Esophagus squamous epithelium (tissue), 5 donors: ENCODE results near the gene SCN4A. TPM values are rescaled to one million over a fixed set of nuclear protein-coding genes. Genes with fewer than 3 reads are reported as not detected.
A peak's percentile ranks its signal among the peaks of the same experiment; 100 is the strongest.
"Not testable (repeated sequence)": the region's sequence is repeated elsewhere in the genome, so short reads cannot be mapped to it uniquely, and the experiment has no call there.

Experiments used
- DNase-seq: peaks from one replicate; lab custom pipeline; 2025; lab: John Stamatoyannopoulos, UW
- H3K27ac ChIP-seq, 4 donors: fragments of 200-600 bp; sonication (generic); one replicate each; pipeline ENCODE4 v1.5.1; 2016 to 2019; ENCODE audit warnings: mild to moderate bottlenecking in 1 of 4
- H3K27me3 ChIP-seq, 4 donors: fragments of 200-600 bp; sonication (generic); 1 replicate in 3 of 4; 2 replicates in 1 of 4; pipeline versions ENCODE4 v1.5.1 to v1.6.0; 2017 to 2021; ENCODE audit warnings: antibody characterized with exemption in 1 of 4
- H3K36me3 ChIP-seq, 3 donors: fragments of 200-600 bp; sonication (generic); one replicate each; pipeline ENCODE4 v1.5.1; 2016 to 2019
- H3K4me1 ChIP-seq, 3 donors: fragments of 200-600 bp; sonication (generic); one replicate each; pipeline ENCODE4 v1.5.1; 2017 to 2019
- H3K4me3 ChIP-seq, 4 donors: fragments of 200-600 bp; sonication (generic); 1 replicate in 3 of 4; 2 replicates in 1 of 4; pipeline ENCODE4 v1.5.1; 2016 to 2019; ENCODE audit warnings: mild to moderate bottlenecking in 2 of 4, moderate library complexity in 1 of 4
- H3K9me3 ChIP-seq, 3 donors: fragments of 200-600 bp; sonication (generic); one replicate each; pipeline ENCODE4 v1.5.1; 2016 to 2019
- POLR2A ChIP-seq, 4 donors: fragments of 450-650 bp; IDR thresholded peaks; one replicate each; pipeline ENCODE4 v1.6.1; 2017; ENCODE audit warnings: antibody characterized with exemption in 4 of 4, mild to moderate bottlenecking in 4 of 4, moderate library complexity in 3 of 4
- WGBS, 2 donors: methylation state at CpG; one replicate each; pipeline ENCODE4 v1.1.5; 2018; 5-methylcytosine and 5-hydroxymethylcytosine counted together
- intact Hi-C: fragments of 100-400 bp; cut with DNase I; formaldehyde crosslinking; loops from one replicate; pipeline ENCODE4 v1.15.0; 2022
- total RNA-seq, 4 donors: library from RNA; depleted of rRNA; stranded (reverse); fragments of >200 nt; gene quantifications; one replicate each; pipeline ENCODE4 v1.1.0, GENCODE V29; 2016
- TF ChIP-seq, protein P1 (sequence below), 6 experiments: fragments of 450-650 bp in 4 of 6; fragments of 200-600 bp in 2 of 6; sonication (generic) in 2 of 6; IDR thresholded peaks; one replicate each; pipeline ENCODE4 v1.5.1; 2016 to 2019; ENCODE audit warnings: antibody characterized with exemption in 6 of 6, mild to moderate bottlenecking in 4 of 6, moderate library complexity in 4 of 6
- donor health status: DM: yes; HTN: yes; CAD: no.

SCN4A gene
- total RNA-seq, 4 donors from 2014 or later = under 0.01 to 0.12 TPM; not detected in 2

DNA sequence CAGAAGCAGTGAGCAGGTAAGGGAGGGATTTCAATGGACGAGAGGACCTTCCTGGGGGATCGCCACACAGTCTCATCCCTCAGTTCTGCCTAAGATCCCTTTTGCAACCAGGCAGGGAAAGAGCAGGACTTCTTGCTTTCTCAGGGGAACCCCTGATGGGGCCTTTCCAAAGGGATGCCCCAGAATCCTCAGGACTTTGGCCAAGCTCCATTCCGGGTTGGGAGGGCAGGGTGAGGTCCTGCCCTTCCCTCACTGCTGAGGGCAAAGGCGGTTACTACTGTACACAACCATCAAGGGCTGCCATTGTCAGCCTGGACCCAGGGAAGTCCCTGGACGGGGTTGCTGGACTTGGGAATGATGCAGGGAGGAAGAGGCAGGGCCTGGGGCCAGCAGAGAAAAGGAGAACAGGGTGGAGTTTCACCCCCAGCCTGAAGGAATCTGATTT lies 35.1 kb upstream of the SCN4A start:
- Histone ChIP-seq H3K27ac (peak overlapping the region in 3 of 4 donors; percentile 22 to 61 (median 48)), H3K4me3 (no peak overlapping the region), H3K9me3 (no peaks in the 10 kb centered on the region), H3K27me3 (no peaks in the 10 kb centered on the region), H3K36me3 (no peaks in the 10 kb centered on the region), H3K4me1 (peaks cover 0 to 50% (median 23%) of the 10 kb centered on the region in 3 donors)
- intact Hi-C loops = no loop called here
- DNase-seq = no peak
- no peak for TF ChIP-seq POLR2A (IDR thresholded peaks at IDR 0.05)
- TF ChIP-seq, protein P1, sequence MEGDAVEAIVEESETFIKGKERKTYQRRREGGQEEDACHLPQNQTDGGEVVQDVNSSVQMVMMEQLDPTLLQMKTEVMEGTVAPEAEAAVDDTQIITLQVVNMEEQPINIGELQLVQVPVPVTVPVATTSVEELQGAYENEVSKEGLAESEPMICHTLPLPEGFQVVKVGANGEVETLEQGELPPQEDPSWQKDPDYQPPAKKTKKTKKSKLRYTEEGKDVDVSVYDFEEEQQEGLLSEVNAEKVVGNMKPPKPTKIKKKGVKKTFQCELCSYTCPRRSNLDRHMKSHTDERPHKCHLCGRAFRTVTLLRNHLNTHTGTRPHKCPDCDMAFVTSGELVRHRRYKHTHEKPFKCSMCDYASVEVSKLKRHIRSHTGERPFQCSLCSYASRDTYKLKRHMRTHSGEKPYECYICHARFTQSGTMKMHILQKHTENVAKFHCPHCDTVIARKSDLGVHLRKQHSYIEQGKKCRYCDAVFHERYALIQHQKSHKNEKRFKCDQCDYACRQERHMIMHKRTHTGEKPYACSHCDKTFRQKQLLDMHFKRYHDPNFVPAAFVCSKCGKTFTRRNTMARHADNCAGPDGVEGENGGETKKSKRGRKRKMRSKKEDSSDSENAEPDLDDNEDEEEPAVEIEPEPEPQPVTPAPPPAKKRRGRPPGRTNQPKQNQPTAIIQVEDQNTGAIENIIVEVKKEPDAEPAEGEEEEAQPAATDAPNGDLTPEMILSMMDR (IDR thresholded peaks at IDR 0.05) = no peak
- WGBS, 2 donors = 54% methylated on average over 4 of the region's 5 CpGs; no CpG with 5 or more reads in 1 of the 2 donors

DNA sequence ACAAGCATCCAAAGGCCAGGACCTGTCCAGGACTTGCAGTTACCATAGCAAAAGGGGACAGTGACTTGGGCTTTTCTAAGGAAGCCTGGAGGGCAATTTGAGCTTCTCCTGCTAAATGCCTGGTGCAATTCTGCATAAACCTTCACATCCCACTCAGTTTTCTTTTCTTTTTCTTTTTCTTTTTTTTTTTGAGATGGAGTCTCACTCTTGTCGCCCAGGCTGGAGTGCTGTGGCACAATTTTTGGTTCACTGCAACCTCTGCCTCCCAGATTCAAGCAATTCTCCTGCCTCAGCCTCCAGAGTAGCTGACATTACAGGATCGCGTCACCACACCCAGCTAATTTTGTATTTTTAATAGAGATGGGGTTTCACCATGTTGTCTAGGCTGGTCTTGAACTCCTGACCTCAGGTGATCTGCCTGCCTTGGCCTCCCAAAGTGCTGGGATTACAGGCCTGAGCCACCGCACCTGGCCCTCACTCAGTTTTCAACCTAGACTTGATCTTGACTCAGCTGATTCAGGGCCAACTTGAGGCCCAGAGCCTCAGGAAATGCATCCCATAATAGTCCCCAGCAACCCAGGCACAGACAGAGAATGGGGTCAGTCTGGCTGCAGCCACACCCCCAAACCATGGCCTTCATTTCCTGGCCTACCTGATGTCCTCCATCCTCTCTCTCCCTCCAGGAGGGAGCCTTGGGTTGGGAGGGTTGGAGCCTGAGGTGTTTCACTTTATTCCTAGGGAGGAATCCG lies 34.5 kb upstream of the SCN4A start:
- 79 to 89% methylated on average over 3 to 5 of the region's 5 CpGs for WGBS, 2 donors
- H3K36me3 ChIP-seq, H3K4me3 ChIP-seq, DNase-seq, intact Hi-C loops, H3K27me3 ChIP-seq, H3K9me3 ChIP-seq: not testable (repeated sequence)
- peak overlapping the region in 3 of 4 donors; percentile 22 to 61 (median 48) for H3K27ac ChIP-seq
- H3K4me1 ChIP-seq = peaks cover 0 to 50% (median 23%) of the 10 kb centered on the region in 3 donors

DNA sequence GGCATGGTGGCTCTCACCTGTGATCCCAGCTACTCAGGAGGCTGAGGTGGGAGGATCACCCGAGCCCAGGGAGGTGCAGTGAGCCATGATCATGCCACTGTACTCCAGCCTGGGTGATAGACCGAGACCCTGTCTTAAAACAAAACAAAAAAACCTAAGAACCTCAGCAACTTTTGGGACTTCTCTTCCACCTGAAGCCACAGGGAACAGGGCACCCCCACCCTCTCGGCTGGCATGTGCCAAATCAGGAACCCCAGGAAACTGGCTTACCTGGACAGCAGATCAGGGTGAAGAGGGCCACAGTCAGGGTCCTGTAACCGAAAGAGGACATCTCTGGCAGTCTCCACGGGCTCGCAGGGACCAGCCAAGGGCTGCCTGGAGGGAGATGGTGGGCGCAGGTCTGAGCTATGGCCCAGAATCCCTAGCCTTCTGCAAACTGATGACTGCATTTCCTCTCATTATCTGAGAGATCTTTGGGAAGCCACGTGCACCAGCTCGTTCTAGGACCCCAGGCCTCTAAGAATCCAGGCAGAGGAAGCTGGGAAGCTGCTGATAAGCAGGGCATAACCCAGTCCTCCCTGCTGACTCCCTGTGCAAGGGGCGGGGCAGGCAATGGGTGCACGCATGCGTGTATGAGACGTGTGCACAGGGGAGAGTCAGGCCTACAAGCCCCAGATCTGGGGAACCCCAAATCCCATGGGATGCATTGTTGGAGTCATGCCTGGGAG lies 33.8 kb upstream of the SCN4A start:
- Histone ChIP-seq H3K27ac (peak overlapping the region in 3 of 4 donors; percentile 57 to 72 (median 67)), H3K27me3 (no peaks in the 10 kb centered on the region), H3K36me3 (no peaks in the 10 kb centered on the region), H3K4me1 (peaks cover 0 to 50% (median 25%) of the 10 kb centered on the region in 3 donors), H3K9me3 (no peaks in the 10 kb centered on the region), H3K4me3 (peak overlapping the region in 1 of 4 donors; percentile 42)
- intact Hi-C loops = no loop called here
- DNase-seq = no peak
- 60 to 72% methylated on average over 1 to 6 of the region's 13 CpGs for WGBS, 2 donors
- TF ChIP-seq POLR2A (IDR thresholded peaks at IDR 0.05) = peak in 1 of 4 donors; percentile 10
- TF ChIP-seq, protein P1 (IDR thresholded peaks at IDR 0.05) = no peak

DNA sequence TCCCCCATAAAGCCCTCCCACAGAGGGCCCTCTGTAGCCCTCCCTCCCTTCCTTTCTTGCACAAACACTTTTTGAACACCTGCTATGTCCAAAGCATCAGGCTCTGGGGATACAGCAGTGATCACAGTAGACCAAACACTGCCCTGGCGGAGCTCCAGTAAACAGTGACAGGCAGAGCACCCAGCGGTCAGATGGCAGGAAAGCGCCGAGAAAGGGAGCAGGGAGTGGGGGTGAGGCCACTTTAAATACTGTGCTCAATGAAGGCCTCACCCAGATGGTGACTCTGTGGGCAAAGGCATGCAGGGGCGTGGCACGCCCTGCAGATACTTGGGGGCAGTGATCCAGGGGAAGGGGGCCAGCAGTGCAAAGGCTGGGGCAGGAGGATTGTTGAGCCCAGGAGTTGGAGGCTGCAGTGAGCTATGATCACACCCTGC lies 33.0 kb upstream of the SCN4A start:
- DNase-seq = no peak
- Histone ChIP-seq H3K27ac (peak overlapping the region in 2 of 4 donors; percentile 67 to 72), H3K36me3 (no peaks in the 10 kb centered on the region), H3K27me3 (peaks cover 0 to 3% (median 0%) of the 10 kb centered on the region in 4 donors), H3K4me1 (peaks cover 0 to 50% (median 30%) of the 10 kb centered on the region in 3 donors), H3K4me3 (peak overlapping the region in 1 of 4 donors; percentile 42), H3K9me3 (no peaks in the 10 kb centered on the region)
- TF ChIP-seq, protein P1 (IDR thresholded peaks at IDR 0.05) = no peak
- no peak for TF ChIP-seq POLR2A (IDR thresholded peaks at IDR 0.05)
- WGBS, 2 donors = 53% methylated on average over 3 of the region's 6 CpGs; no CpG with 5 or more reads in 1 of the 2 donors
- intact Hi-C loops = no loop called here

DNA sequence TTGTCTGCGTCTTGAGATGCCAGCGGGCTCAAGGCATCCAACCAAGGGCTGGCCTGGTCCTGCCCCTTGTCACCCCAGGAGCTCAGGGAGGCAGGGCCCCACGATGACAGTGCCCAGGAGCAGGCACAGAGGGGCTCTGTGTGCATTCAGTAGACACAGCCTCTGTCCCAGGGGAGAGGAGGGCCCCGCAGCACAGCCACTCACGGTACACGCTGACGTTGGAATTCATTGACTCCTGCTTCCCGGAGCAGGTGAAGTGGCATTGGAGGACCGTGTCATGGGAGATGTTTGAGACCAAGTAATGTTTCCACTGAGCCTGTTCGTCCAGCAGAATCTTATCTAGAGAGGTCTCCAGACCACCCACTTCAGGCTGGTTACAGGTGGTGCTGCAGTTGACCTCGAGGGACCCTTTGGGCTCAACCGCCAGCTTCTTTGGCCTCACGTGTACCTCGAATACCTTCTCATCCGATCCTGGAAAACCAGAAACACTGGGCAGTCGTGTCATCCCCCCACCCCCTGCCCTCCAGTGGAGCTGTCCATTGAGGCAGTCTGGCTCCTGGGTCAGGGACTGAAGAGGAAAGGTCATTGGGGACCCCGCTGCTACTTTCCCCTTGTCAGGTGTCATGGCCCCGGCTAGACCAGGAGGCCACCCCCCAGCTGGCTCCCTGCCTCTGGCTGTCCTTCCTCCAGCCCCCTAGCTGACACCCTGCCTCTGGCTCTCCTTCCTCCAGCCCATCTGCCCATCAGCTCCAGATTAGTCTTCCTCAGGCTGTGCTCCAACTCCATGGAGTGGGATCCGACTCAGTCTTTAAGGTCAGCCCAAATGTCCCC lies 32.4 kb upstream of the SCN4A start:
- H3K4me1 ChIP-seq = peaks cover 0 to 50% (median 30%) of the 10 kb centered on the region in 3 donors
- H3K27me3 ChIP-seq = peaks cover 0 to 6% (median 0%) of the 10 kb centered on the region in 4 donors
- H3K4me3 ChIP-seq = peak overlapping the region in 1 of 4 donors; percentile 42
- no peak for DNase-seq
- intact Hi-C loops = no loop called here
- 66 to 70% methylated on average over 11 to 13 of the region's 19 CpGs for WGBS, 2 donors
- TF ChIP-seq, protein P1 (IDR thresholded peaks at IDR 0.05) = no peak
- no peak for TF ChIP-seq POLR2A (IDR thresholded peaks at IDR 0.05)
- no peaks in the 10 kb centered on the region for H3K9me3 ChIP-seq
- H3K27ac ChIP-seq = peak overlapping the region in 2 of 4 donors; percentile 67 to 72
- no peaks in the 10 kb centered on the region for H3K36me3 ChIP-seq
